HG02973 (cell line): ENCODE measurements around the gene ASTN1.

Experiments
- ATAC-seq: cut with Tn5 transposase; IDR thresholded peaks from one replicate; pipeline ENCODE4 v1.9.1; 2021; ENCODE audit warnings: moderate library complexity; ENCODE audit not compliant: unreplicated experiment

Gene ASTN1

GRCh38 chr1:176934370-176934769 is 230.1 kb downstream of the ASTN1 start:
- ATAC-seq, result no peak

DNA sequence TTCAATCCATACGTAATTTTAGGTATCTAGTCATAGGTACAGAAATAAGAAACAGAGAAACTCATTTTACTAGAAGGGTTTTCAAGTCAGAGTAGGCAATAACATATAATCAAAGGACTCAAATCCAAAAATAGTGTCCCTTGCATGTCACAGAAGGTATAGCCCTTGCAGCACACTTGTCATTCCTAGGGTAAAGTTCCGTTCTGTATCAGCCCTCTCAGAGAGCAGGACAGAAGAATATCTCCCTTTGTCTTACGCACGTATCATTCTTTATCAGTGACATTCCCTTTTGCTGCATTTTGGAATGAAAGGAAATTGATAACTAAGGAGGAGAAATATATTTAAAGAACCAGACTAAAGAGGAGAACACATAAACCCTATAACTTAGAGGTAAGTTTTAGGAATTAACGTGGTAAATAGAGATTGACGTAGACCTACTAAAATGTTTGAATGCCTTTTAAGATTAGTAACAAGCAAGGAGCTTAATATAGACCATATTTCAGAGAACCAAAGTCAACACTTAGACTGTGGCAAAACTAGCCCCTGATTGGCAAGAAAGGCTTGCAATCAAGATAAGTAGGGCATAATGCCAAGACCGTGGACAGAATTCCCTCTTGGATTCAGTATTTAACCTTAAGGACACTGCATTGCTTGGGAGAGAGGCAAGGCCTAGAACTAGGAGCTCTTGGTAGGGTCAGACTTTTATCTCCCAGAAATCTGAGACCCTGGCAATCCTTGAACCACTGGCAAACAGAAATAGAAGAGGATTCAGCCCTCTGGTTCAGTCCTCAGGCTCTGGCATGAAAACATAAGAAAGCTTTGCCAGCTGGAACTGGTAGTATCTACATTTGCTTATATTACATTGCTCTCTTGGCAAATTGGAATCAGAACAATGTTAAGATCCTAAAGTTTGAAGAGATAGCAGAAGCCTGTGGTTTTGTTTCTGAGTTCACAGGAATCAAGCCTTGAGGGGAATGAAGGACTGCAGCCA is 232.1 kb downstream of the ASTN1 start:
- ATAC-seq, result no peak

DNA sequence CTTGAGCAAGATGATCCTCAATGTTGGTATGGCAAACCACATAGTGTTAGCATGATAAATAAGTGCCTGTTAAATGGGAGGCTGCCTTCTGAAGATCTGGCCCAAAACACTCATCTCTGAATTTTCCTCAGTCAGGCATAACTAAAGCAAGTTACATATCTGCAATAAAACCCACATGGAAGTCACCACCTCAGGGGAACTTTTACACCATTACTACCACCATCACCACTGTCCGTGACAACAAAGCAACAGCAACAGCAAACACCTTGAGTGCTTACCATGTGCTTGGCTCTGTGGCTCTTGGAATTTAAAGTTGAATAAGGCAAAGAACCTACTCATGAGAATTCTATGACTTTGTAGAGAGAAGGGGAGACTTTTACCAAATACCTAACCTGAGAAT is 233.0 kb downstream of the ASTN1 start:
- no peak for ATAC-seq

- ATAC-seq, result no peak
Observed at GRCh38 chr1:176926330-176927086, 238.0 kb downstream of the ASTN1 start.

DNA sequence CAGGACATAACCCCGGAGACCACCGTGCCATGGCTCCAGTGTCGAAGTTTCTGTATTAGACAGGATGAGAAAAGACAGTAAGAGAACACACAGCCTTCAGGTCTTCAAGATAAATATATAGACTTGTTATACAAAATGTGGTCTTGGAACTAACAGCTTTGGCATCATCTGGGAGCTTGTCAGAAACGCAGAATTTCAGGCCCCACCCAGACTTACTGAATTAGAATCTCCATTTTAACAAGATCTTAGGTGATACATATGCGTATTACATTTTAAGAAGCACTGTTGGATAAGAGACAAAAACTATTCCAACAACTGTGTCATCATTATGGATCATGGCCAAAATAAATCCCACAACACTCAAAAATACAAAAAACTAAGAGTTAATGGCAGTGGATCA is 239.3 kb downstream of the ASTN1 start:
- no peak for ATAC-seq

DNA sequence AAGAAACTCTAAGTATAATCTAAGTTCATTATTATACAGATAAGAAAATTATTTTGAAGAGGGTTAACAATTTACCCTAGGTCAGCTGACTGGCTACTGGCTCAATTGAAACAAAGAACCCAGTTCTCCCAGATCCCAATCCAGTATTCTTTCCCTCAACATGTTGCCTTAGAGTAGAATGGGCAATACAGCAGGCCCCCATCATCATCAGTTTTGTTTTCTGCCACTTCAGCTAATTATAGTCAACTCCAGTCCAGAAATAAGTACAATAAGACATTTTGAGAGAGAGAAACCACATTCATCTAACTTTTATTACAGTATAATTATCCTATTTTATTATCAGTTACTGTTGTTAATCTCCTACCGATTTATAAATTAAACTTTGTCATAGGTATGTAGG is 241.2 kb downstream of the ASTN1 start:
- ATAC-seq, result no peak

GRCh38 chr1:176919386-176920378 is 244.8 kb downstream of the ASTN1 start:
- ATAC-seq, result no peak

DNA sequence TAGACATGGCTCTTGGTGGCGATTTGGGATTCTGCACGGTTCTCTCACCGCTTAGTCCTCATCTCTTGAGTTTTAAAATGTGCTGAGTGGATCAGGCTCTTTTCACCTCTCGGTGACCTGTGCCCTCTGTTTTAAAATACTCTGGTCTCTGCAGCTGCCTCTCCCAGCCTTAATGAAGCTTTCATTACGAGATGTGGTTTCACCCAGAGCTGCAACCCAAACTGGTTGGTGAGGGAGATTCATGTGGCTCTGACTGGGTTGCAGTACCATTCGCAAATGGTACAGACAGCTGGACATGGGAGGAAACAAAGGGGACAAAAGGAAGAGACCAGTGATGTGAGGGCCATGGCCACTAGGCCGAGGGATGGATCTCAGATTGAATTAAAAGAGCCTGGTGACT is 258.9 kb downstream of the ASTN1 start:
- no peak for ATAC-seq

- no peak for ATAC-seq
Observed at GRCh38 chr1:176904057-176904751, 260.3 kb downstream of the ASTN1 start.

- ATAC-seq, result no peak
Observed at GRCh38 chr1:176903474-176903873, 261.0 kb downstream of the ASTN1 start.

DNA sequence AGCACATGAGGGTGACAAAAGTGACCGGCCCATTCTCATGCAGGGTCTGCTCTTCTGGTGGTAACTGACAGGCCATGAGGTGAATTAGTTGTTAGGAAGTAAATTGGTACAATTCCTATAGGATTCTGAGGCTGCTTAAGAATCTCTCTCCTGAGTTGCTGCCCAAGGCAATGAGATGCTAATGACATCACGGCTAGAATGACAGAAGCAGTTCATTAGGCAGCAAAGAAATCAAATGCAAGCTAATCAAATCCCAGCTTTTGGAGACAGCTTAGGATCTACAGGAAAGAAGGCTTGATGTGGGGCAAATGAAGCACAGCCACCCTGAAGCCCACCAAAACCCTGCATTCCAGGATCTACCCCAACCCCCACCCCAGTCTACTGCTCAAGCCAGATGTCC is 265.2 kb downstream of the ASTN1 start:
- ATAC-seq, result no peak

GRCh38 chr1:176897350-176898236 is 266.9 kb downstream of the ASTN1 start:
- ATAC-seq, result no peak

GRCh38 chr1:176896216-176896615 is 268.3 kb downstream of the ASTN1 start:
- ATAC-seq, result no peak

- no peak for ATAC-seq
Observed at GRCh38 chr1:176894450-176894849, 270.1 kb downstream of the ASTN1 start.

DNA sequence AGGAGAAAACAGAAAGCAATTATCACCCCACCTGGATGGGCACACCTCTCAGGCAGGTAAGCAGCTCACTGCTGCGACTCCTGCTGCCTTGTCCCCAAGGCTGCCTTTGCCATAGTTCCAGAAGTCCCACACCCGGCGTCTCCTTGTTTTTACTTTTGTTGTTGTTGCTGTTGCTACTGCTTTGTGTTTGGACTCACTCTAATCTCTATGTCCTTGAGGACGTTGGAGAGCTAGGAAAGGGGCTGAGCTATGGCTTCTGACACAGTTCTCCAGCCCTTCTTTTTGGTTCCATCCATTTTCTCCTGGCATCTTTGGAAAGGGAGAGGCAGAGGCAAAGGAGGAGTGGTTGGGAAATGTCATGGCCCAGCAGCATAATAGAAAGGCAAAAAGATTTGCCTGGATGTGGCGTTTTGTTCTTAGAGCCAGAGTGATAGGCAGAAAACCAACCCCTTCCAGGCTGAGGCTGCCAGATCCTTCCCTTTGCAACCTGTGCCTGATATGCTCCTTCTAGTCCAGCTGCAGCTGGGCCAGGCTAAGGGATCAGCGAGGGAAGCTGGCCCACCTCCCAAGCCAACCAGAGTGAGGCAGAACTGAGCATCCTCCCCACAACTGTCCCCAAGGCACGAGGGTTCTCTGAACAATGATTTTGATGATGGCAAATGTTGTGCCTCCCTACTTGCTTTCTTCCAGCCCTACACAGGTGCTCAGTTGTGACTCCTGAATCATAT is 270.7 kb downstream of the ASTN1 start:
- no peak for ATAC-seq

- ATAC-seq, result no peak
Observed at GRCh38 chr1:176888471-176889032, 276.0 kb downstream of the ASTN1 start.

- ATAC-seq, result no peak
Observed at GRCh38 chr1:176885751-176886150, 278.8 kb downstream of the ASTN1 start.

DNA sequence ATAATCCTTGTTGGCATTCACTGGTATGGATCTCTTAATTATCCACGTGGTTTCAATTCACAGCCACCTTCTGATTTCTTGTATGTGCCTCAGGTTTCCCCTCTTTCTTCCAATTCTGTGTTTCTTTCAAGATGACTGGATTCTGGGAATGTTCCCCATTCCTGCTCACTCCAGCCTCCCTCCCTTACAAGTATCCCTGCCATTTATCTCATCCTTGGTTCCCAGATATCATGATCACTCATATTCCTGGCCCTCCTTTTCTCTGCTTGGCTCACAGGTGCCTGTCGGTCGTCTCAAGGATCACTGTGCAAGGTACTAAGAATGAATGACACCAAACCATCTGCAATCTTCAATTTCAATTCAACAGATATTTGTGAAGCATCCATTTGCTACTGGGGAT is 279.2 kb downstream of the ASTN1 start:
- no peak for ATAC-seq
